AG09309 (cell line): Measurements from ENCODE around the gene MRC2.

ENCODE experiments used
- DNase-seq: peaks from one replicate; pipeline ENCODE4 v3.0.0-alpha.2; 2010; ENCODE audit warnings: low read depth
- H3K4me3 ChIP-seq: 2 replicates; pipeline ENCODE4 v1.5.1; 2011; ENCODE audit warnings: mild to moderate bottlenecking, low read depth, low read length, moderate library complexity; ENCODE audit not compliant: control insufficient read depth
- TF ChIP-seq, protein P1 (sequence below): IDR thresholded peaks from 2 replicates; pipeline ENCODE4 v1.5.1; 2011; ENCODE audit warnings: mild to moderate bottlenecking, low read depth, low read length, inconsistent platforms; ENCODE audit not compliant: insufficient read depth, control insufficient read depth; ENCODE audit errors: missing control alignments

MRC2 gene

DNA sequence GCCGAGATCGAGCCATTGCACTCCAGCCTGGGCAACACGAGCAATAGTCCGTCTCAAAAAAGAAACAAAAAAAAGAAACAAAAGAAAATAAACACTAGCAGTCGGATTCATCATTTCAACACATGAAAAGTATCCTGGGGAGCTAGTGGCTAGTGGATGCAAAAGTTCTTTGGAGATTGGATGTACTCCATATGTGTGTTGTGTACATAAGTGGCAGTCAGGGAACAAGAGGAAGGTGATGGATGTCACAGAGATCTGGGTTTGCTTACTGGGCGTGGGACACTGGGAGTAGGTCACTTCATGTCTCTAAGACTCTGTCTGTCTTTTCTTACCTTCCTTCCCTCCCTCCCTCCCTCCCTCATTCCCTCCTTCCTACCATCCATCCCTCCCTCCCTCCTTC is 35.4 kb downstream of the MRC2 start:
- no peak for DNase-seq
- TF ChIP-seq, protein P1, sequence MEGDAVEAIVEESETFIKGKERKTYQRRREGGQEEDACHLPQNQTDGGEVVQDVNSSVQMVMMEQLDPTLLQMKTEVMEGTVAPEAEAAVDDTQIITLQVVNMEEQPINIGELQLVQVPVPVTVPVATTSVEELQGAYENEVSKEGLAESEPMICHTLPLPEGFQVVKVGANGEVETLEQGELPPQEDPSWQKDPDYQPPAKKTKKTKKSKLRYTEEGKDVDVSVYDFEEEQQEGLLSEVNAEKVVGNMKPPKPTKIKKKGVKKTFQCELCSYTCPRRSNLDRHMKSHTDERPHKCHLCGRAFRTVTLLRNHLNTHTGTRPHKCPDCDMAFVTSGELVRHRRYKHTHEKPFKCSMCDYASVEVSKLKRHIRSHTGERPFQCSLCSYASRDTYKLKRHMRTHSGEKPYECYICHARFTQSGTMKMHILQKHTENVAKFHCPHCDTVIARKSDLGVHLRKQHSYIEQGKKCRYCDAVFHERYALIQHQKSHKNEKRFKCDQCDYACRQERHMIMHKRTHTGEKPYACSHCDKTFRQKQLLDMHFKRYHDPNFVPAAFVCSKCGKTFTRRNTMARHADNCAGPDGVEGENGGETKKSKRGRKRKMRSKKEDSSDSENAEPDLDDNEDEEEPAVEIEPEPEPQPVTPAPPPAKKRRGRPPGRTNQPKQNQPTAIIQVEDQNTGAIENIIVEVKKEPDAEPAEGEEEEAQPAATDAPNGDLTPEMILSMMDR = no peak
- H3K4me3 ChIP-seq = no peak overlapping the region

DNA sequence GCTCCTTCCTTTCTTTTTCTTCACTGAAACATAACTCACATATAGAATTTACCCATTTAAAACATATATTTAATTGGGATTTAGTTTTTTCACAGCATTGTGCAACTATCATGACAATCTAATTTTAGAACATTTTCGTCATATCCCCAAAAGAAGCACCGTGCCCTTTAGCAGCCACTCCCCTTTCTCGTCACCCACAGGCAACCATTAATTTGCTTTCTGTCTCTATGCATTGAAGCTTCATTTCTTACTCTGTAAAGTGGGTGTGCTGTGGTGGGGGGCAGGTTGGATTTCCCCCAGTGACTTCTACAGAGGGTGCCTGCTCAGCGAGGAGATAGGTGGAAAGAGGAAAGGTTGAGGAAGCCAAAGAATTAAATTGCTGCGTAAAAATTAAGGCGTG is 35.8 kb downstream of the MRC2 start:
- no peak overlapping the region for H3K4me3 ChIP-seq
- DNase-seq = no peak
- TF ChIP-seq, protein P1 = no peak

DNA sequence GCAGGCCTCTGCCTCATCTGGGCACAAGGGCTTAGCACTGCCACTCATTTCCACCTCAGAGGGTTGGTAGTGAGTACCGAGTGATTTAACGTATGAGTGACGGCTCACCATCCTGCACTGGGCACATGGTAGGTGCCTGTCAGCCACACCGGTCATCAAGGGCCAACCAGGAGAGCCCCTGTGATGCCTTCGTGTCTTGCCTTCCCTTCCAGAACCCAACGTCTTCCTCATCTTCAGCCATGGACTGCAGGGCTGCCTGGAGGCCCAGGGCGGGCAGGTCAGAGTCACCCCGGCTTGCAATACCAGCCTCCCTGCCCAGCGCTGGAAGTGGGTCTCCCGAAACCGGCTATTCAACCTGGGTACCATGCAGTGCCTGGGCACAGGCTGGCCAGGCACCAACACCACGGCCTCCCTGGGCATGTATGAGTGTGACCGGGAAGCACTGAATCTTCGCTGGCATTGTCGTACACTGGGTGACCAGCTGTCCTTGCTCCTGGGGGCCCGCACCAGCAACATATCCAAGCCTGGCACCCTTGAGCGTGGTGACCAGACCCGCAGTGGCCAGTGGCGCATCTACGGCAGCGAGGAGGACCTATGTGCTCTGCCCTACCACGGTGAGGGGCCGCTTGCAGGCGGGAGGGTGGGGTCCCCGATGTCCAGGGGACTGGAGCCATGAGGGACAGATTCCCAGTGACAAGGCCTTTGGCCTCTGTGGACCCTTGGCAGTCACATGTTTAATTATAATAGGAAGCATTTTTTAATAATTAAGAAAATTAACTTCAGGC is 37.1 kb downstream of the MRC2 start:
- TF ChIP-seq, protein P1 = no peak
- H3K4me3 ChIP-seq = no peak overlapping the region
- DNase-seq = no peak

DNA sequence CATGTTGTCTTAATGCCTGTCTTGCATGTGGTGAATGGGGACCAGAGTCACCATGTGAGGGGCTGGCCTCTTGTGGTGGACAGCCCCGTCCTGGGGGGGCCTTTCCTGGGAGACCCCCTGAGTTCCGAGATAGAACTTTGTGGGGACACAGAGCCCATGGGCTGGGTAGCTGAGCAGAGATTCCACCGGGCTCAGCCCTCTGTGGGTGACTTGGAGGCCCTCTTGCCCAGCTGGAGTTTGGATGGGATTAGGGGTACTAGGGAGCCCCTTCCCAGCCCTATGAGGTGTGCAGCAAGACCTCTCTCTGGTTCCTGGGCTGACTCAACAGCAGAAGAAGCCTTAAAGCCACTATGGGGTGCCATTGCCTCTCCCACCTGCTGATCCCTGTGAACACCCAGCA is 38.1 kb downstream of the MRC2 start:
- H3K4me3 ChIP-seq = no peak overlapping the region
- DNase-seq = no peak
- TF ChIP-seq, protein P1 = no peak

DNA sequence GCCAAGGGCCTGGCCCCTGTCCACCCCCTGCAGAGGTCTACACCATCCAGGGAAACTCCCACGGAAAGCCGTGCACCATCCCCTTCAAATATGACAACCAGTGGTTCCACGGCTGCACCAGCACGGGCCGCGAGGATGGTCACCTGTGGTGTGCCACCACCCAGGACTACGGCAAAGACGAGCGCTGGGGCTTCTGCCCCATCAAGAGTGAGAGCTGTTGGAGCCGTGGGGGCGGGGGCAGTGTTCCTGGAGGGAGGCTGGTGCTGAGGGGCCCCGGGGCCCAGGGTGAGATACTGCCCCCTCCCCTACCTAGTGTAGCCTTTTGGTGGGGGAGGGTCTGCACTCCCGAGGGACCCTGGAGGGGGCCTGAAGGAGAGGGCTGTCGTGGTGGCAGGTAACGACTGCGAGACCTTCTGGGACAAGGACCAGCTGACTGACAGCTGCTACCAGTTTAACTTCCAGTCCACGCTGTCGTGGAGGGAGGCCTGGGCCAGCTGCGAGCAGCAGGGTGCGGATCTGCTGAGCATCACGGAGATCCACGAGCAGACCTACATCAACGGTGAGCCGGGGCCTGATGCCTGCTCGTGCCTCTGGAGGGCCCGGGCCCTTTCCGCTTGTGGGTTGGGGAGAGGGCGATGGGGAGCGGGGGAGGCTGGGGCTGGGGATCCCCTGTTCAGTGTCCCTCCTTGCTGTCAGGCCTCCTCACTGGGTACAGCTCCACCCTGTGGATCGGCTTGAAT is 38.8 kb downstream of the MRC2 start:
- TF ChIP-seq, protein P1 = no peak
- no peak for DNase-seq
- H3K4me3 ChIP-seq = no peak overlapping the region

DNA sequence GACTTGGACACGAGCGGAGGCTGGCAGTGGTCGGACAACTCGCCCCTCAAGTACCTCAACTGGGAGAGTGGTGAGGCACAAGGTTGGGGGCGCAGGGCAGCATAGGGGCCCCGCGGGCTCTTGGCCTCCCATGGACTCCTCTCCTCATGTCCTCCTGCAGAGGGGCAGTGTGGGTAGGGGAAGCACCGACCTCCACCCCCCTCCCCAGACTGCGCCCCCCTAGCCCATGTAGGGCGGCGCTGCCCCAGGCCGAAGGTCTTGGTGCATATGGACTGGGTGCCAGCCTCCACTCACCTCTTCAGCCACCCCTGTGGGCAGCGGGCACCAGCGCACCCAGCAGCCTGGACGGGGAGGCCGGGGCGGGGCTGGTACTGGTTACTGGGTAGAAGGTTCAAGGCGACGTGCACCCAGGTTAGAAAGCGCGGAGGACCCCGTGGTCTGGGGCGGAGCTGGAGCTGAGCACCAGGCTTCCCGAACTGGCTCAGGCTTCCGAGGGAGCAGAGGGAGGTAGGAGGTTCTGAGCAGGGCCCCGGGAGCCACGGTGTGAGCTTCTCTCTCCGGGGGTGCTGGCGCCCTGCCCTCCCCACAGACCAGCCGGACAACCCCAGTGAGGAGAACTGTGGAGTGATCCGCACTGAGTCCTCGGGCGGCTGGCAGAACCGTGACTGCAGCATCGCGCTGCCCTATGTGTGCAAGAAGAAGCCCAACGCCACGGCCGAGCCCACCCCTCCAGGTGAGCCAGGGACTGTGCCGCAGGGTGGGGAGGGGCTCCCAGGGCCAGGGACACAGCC is 39.5 kb downstream of the MRC2 start:
- H3K4me3 ChIP-seq = no peak overlapping the region
- TF ChIP-seq, protein P1 = no peak
- no peak for DNase-seq
